Measurements from ENCODE around the gene PEX11G. TPM values are rescaled to one million over a fixed set of nuclear protein-coding genes. Genes with fewer than 3 reads are reported as not detected.

The PEX11G gene
- total and polyA plus RNA-seq, 10 of the 15 experiments (the other 5 are each of a cell fraction or from before 2014, with no cell fraction given): 0.05 to 1.8 (median 0.73) TPM; not detected in 1

DNA sequence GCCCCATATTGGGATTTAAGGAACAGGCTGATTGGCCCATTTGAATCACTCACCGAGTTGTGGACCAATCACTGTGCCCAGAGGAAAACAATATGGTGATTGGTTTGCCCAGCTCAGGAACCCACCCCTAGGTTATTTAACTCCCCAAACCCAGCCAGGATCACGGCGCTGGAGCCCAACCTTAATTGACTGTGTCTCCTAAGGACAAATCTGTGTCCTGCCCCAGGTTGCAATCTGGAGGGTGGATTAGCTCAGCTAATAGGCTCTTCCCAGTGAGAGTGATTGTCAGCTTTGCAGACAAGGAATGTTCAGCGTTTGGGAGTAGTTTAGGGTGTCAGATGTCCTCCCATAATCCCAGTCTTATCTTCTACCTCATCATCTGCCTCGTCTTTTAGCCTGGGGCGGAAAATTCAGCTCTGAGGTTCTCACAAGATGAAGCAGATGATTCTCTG is 23.6 kb upstream of the PEX11G start (continued):
- TF ChIP-seq, protein P1, sequence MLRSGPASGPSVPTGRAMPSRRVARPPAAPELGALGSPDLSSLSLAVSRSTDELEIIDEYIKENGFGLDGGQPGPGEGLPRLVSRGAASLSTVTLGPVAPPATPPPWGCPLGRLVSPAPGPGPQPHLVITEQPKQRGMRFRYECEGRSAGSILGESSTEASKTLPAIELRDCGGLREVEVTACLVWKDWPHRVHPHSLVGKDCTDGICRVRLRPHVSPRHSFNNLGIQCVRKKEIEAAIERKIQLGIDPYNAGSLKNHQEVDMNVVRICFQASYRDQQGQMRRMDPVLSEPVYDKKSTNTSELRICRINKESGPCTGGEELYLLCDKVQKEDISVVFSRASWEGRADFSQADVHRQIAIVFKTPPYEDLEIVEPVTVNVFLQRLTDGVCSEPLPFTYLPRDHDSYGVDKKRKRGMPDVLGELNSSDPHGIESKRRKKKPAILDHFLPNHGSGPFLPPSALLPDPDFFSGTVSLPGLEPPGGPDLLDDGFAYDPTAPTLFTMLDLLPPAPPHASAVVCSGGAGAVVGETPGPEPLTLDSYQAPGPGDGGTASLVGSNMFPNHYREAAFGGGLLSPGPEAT (IDR thresholded peaks at IDR 0.05; ENCODE audit: low read depth): no peak
- TF ChIP-seq, protein P2, sequence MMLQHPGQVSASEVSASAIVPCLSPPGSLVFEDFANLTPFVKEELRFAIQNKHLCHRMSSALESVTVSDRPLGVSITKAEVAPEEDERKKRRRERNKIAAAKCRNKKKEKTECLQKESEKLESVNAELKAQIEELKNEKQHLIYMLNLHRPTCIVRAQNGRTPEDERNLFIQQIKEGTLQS (IDR thresholded peaks at IDR 0.05; ENCODE audit: borderline replicate concordance, extremely low read depth, low read depth, low read length): no peak
- no peak for TF ChIP-seq IRF5 (IDR thresholded peaks at IDR 0.05; ENCODE audit: borderline replicate concordance)
- TF ChIP-seq SKIL (IDR thresholded peaks at IDR 0.05; ENCODE audit: low read depth, poor library complexity, severe bottlenecking): no peak
- no peak for TF ChIP-seq KLF5 (IDR thresholded peaks at IDR 0.05; ENCODE audit: partially characterized antibody)
- no peak for TF ChIP-seq SUZ12 (IDR thresholded peaks at IDR 0.05; ENCODE audit: unreplicated experiment)
- no peak for TF ChIP-seq STAT1 (conservative IDR thresholded peaks at IDR 0.05)
- TF ChIP-seq SMARCA5 (IDR thresholded peaks at IDR 0.05): no peak

Measured in GM12878 (cell line).